GM21360 (cell line): ENCODE results near the gene UBE2L3.
A peak's percentile ranks its signal among the peaks of the same experiment; 100 is the strongest.
"Not testable (repeated sequence)": the region's sequence is repeated elsewhere in the genome, so short reads cannot be mapped to it uniquely, and the experiment has no call there.

Source experiments
- ATAC-seq: cut with Tn5 transposase; IDR thresholded peaks from one replicate; pipeline ENCODE4 v1.9.1; 2021; ENCODE audit warnings: mild to moderate bottlenecking, moderate library complexity; ENCODE audit not compliant: unreplicated experiment

The UBE2L3 gene

DNA sequence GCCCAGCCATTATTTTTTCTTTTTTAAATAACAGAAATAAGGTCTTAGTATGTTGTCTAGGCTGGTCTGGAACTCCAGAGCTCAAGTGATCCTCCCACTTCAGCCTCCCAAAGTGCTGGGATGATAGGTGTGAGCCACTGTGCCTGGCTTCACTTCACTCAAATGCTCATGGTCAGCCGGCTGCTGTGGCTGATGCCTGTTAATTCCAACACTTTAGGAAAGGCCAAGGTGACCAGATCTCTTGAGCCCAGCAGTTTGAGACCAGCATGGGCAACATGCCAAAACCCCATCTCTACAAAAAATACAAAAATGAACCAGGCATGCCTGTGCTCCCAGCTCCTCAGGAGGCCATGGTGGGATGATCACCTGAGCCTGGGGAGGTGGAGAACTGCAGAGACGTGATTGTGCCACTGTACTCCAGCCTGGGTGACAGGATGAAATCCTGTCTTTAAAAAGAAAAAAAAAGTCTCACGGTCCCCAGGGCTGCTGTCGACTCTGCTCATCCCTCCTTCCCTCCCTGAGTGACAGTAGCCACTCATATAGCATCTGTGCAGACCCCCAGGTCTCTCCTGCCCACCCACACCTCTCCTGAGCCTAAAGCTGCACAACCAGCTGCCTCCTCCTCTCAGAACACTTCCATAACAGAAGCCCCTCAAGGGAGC is 58.7 kb downstream of the UBE2L3 start:
- ATAC-seq = no peak

DNA sequence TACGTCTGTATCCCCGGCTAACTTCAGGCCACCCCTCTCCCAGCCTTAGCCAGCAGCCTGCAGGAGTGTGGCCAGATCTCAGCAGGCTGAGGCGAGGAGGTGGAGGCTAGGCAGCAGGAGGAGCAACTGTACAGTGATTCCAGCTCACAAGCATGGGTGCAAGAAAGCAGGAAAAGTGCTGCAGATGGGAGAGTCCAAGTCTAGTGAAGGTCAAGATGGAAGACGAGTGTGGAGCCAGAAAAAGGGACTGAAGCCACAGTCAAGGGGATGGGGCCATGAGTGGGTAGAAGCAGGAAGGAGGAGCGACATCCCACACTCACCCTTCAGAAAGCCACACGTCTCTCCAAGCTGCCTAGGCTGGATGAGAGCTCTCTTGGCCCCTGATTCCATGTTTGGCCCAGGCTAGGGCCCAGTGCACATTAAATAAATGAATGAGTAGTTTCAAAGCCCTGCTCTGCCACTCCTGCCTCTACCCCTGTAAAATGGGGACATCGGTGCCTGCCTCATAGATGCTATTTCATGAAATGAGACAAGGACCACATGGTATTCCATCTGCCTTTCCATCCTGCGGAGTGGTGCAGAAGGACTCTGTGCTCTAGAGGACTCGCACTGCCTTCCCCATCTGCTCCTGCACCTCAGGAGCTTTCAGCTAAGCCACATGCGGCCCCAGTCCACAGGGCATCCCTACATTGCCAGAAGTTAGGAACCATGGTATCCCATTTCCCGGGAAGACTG is 59.4 kb downstream of the UBE2L3 start:
- no peak for ATAC-seq

DNA sequence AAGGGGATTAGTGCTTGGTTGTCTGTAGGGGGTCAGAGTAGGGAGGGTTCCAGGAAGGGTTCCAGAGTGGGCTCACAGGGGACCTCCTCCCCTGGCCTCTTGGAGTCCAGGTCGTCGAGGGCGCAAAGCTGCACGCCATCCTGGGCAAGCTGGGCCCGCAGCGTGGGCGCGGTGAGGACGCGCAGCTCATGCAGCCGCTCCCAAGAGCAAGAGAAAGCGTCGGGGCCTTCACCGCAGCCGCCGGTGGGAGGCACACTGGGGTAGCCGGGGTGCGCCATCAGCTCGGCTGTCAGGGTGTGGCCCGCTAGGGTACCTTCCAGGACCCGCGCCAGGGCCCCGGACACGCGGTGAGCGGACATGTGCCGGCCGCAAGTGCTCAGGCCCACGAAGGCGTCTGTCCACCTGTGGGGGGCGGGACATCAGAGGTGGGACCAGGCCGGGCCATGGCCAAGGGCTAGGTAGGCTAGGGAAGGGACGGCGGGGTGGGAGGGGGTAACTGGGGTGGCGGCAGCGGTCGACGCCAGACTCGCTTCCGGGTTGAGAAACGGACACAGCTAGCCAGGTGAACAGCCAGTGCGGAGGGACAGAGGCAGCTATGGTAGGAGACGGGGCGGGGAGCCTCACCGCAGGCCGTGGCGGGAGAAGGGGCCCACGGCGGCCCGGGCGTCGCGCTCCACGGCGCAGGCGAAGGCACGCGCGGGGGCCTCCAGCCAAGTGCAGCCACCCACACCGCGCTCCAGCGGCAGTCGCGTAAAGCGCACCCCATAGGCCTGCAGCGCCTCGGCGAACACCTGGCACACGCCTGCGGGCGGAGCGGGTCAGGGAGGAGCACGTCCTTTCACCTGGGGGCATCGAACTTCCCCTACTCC is 61.1 kb downstream of the UBE2L3 start:
- ATAC-seq = no peak

DNA sequence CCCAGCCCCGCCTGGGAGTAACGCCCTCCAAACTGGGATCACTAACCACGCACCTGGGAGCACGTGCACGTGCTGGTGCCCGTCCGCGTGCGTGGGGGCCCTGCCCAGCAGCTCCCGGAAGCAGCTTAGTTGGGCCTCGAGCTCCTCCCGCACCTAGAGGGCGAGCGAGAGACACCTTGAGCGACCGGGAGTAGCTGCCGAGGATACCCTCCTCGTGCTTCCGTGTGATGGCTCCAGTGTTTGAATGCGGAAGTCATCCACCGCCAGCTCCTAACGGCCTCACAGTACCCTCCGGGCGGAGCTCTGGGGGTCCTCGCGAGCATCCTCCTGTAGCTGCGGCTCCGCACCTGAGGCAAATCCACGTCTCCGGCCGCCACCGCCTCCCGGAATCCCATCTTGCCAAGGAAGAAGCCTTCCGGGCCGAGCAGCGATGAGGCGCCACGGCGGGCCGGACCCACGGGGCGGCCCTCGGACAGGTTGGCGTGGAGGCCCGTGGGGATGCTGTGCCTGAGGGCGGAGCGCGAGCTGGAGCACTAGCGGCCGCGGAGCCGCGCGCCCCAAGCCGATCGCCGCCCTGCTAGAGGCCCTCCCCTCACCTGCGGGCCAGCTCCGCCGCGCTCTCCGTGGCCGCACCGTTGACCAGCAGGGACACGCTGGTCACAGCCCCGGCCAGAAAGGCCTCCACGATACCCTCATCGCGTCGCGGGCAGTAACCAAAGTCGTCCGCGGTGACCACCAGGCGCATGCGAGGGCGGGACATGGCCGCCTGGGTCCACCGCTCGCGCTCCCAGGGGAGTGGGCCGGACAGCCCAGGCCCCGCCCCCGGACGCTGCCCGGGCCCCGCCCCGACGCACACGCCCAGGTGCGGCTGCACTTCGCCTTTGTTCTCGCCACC is 62.0 kb downstream of the UBE2L3 start, which contains the start of gene YDJC:
Gene YDJC, minus strand, starts transcription at position 768 of the 895 bp plus-strand sequence. Its CDS starts 8 bp downstream, at position 760.
- peak; percentile 84 for ATAC-seq

DNA sequence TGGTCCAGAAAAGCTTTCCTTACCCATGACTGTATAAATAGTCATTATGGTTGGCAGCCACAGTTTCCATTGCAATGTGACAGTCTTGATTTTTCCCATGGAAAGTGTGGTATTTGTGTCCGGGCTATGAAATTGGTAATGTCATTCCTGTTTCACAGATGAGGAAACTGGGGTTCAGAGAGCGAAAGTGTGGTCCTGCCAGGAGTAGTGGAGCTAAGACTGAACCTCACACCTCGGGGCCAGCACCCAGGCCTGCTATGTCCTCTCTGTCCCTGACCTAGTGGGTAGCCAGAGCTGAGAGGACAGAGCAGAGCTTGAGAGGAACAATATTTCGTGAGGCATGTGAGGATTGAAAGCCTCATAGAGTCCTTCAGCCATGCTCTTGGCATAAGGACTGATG is 63.5 kb downstream of the UBE2L3 start:
- ATAC-seq = no peak

DNA sequence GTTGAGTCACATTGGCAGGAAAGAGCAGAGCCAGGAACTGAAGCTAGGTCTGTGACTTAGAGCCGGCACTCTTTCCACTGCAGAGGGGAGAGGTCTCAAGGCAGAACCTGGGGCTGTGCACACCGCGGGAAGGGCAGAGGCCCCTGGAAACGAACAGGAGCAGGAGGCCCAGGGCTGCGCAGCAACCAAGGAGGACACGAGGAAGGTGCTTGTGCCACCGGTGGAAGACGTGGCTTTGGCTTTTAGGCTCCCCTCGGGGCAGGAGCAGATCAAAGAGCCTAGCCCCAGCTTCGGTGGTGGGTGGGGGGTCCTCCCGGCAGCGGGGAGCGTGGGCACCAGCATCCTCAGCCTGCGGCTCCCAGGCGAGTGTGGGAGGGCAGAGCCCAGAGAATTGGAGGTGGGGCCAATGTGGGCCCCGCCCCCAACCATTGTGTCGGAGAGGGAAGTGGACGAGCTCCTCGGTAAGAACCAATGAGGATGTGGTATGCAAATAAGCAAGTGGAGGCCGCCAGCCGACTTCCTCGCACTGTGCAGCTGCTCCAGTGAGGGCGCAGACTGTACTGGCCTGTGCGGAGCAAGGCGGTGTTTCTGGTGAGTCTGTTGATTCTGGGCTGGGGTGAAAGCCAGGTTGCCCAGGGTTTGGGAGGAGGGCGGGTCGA is 64.9 kb downstream of the UBE2L3 start, which contains the start of gene CCDC116:
Gene CCDC116, plus strand, starts transcription at position 524 of the 659 bp plus-strand sequence. CDS start 422 bp downstream, outside the sequence.
- ATAC-seq = no peak

DNA sequence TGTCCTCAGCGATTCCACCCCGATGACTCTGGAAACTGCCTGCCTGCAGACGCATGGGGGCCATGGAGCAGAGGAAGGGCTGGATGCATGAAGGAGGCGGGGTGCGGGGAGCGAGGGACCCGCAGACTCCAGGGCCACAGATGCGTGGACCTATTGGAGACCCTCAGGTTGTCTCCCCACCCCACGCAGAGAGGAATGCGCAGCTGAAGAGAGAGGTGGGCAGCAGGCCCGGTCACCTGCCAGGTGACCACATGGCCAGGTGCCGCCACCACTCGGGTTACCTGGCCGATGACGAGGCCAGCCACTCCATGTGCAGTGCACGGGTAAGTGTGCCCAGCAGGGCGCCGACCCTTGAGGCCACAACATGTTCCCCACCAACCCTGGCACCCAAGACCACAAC is 65.4 kb downstream of the UBE2L3 start:
- ATAC-seq = no peak

DNA sequence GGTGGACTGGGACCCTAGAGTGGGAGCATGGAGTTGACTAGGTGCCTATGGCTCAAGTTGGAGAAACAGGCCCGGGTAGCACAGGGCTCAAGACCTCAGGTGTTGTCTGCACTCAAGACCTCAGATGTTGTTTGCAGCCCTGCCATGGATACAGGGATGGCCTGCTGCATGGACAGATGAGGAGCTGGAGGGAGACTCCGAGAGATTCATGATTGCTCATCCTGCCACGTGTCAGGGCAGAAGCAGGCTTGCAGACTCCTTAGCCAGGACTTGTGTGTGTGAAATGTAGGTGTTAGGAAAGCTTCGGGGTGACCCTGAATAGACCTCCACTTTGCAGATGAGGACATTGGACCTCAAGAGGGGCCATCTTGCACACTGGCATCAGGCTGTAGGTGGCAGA is 66.0 kb downstream of the UBE2L3 start:
- ATAC-seq = no peak

DNA sequence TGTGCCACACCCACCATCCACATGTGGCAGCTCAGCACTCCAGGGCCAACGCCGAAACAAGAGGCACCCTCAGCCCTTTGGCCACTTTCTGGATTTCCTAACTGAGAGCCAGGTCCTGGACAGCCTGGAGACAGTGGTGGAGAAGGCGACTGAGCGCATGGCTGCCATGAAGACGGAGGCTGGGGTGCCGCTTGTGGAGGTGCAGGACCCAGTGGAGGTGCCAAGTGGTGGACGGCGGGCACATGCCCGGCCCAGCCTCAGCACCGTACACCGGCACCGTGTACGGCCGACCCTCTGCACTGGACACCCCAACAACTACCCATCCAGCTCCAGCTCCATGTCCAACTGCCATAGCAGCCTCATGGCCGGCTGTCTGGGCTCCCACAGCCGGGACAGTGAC is 66.6 kb downstream of the UBE2L3 start:
- ATAC-seq = no peak

DNA sequence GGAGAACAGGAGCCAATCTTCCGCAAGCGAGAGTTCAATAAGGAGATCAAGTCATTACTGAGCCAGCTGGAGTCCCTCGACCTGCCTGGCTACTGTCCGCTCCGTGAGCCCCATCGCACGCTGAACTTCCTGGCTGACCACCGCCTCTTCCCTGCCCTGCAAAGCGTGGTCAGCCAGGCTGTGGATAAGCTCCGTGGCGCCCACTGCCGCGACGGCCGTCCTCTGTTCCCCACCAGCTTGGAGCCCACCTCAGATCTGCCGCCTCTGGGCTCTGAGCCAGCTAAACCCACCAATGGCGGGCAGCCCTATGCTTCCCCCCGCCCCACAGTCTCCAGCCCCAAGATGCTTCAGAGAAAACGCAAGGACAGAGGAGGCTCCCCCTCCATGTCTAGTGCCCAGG is 67.3 kb downstream of the UBE2L3 start:
- ATAC-seq = no peak

DNA sequence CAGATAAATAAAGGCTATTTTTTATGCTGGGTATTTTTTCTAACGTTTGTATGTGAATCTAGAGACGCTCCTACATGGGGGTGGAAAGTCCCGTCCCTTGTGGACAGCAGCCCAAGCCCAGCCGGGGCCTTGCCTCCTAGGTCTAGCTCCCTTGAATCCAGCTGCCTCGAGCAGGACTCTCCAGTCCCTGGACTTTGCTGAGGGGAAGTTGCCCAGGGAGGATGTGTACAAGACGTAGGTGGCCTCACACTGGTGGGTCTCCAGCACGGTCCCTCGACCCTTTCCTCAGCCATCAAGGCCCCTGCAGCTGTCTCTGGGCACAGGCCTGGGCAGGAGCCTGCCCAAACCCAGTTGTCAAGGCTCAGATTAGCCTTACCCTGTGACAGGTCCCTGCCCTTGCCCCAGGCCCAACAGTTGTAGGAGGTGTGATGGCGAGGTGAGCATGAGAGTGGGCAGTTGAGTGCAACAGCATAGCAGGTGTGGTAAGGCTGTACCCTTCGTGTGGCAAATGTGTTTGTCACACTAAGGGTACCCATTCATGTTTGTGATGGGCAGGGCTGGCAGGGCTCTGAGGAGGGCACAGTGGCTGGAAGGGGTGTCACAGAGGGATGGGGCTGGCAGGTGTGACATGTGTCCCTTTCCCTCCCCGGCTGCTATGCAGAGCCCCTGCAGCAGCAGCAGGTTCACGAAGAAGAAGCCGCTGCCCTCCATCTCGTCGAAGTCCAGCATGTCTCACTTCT is 68.4 kb downstream of the UBE2L3 start:
- ATAC-seq = no peak

DNA sequence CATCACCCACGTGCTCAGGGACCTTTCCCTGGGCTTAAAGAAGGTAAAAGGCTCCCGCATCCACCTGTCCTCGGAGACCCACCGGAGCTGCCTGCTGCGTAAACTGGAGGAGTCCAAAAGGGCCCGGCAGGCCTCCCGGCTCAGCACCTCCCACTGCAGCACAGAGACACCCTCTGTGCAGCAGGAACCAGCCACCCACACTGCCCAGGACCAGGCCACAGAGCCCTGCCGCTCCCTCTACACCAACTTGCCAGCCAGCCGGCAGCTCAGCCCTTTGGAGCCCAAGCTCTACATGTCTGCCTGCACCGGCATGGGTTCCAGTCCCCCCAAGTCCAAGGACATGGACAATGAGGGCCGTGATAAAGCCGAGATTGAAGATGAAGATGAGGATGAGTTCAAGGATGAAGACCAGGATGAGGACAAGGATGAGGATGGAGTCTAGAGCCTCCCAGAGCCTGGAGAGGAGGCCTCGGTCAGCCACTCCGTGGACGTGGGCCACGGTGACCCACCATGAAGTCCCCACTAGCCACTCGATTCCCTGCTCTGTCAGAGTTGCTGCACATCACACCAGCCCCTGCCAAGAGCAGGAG is 69.2 kb downstream of the UBE2L3 start:
- no peak for ATAC-seq

DNA sequence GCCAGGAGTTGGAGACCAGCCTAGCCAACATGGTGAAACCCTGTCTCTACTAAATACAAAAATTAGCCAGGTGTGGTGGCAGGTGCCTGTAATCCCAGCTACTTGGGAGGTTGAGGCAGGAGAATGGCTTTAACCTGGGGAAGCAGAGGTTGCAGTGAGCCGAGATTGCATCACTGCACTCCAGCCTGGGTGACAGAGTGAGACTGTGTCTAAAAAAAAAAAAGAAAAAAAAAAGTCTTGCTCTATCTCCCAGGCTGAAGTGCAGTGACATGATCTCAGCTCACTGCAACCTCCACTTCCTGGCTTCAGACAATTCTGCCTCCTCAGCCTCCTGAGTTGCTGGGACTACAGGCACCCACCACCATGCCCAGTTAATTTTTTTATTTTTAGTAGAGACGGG is 69.9 kb downstream of the UBE2L3 start:
- not testable (repeated sequence) for ATAC-seq

DNA sequence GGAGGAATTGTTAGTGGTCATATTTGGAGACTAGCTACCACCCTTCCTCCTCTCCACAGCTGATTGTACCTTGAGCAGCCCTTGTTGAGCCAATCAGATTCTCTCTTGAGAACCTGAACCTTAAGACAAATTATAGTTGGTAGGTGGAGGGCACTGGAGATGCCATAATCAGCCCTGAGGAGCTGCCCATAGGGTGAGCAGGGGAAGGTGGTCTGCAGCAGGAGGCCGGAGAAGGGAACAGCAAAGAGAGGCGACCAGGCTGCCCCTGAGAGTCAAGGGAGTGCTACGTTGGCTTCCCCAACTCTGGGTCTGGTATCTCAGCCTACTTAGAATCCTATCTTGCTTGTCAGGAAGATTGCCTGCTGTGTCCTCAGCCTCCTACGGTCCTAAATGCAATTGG is 71.8 kb downstream of the UBE2L3 start:
- ATAC-seq = no peak

DNA sequence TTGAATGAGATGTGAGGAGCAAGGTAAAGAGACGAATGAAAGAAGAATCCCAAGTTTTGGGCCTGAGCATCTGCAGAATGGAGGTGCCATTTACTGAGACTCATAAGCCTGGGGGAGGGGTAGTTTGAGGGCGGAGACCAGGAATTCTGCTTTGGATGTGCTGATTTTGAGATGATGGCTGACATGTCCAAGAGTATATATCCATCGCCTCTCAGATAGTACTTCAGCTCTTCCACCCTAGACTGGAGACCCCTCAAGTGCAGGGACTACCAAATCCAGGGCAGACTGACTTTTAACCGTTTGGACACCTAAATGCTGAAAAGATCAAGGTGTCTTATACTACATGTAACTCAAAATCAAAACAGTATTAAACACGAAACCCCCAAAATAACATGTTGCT is 73.3 kb downstream of the UBE2L3 start:
- ATAC-seq = no peak

DNA sequence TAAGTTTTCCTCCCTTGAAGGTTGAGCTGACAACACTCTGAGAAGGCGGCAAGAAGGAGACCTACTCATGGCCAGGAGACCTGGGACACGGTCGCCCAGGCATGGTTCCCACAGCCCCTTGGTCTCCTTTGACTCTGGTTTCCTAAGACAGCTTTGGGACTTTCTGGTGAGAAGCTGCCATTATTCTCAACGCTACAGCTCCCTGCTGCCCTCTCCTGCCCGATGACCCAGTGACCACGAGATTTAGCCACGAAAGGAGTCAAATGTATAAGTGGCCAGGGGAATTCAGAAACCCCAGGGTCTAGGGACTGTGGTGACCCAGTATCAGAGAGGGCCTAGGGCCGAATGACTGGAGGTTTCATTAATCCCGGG is 73.9 kb downstream of the UBE2L3 start:
- ATAC-seq = no peak

DNA sequence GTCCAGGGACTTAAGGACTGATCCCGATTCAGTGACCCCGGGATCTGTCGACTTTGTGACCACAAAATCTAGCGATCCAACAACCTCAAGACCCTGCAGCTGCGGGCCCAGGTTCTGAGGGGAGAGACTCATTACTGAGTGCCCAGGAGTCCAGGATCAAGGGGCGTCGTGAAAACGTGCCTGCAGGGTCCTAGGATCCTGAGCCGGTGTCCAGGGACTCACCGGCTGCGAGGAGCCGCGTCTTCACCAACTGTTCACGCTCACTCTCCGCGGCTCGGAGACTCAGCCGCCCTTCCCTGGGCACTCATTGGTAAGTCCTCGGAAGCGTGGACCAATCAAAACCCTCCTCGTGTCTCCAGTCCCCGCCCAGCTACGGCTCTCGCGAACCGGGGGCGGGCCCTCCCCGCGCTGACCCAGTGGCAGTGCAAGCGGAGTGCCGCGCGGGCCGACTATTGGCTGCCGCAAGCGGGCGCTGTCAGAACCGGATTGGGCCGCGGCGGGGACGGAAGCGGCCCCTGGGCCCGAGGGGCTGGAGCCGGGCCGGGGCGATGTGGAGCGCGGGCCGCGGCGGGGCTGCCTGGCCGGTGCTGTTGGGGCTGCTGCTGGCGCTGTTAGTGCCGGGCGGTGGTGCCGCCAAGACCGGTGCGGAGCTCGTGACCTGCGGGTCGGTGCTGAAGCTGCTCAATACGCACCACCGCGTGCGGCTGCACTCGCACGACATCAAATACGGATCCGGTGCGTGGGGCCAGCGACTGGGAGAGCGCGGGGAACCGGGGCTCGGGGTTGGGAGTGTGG is 74.5 kb downstream of the UBE2L3 start, which contains the start of gene SDF2L1:
Gene SDF2L1, plus strand, starts transcription at position 514 of the 795 bp plus-strand sequence. Its CDS starts 35 bp downstream, at position 549.
- peak; percentile 88 for ATAC-seq
